Measurements from ENCODE around the gene PIM1. TPM values are rescaled to one million over a fixed set of nuclear protein-coding genes. Genes with fewer than 3 reads are reported as not detected.

Gene PIM1
- total and polyA plus RNA-seq, 9 of the 15 experiments (the other 6 are each of a cell fraction or from before 2014, with no cell fraction given): 19.0 to 789 (median 212) TPM

DNA sequence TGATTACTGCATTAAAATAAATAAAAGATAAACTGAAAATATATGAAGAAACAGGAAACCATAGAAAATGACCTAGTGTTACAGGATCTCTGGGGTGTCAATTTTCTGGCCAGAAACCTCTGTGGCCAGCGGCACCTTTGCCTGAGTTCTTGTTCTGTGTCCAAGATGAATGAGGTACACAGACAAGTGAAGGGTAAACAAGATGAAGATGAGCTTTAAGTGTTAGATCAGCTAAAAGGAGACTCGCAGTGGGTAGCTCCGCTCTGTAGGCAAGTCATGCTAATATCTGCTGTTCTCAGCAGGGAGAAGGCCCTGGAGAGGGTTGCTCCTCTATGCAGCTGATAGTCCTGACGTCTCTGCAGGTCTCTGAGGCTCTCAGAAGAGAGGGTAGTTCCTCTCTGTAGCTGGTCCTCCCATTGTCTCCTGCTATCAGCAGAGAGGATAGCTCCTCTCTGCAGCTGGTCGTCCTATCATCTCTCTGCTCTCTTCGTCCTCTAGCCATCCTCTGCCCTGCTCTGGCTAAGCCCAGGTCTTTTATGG, 51.7 kb downstream of the PIM1 start (continued):
- TF ChIP-seq, protein P1, sequence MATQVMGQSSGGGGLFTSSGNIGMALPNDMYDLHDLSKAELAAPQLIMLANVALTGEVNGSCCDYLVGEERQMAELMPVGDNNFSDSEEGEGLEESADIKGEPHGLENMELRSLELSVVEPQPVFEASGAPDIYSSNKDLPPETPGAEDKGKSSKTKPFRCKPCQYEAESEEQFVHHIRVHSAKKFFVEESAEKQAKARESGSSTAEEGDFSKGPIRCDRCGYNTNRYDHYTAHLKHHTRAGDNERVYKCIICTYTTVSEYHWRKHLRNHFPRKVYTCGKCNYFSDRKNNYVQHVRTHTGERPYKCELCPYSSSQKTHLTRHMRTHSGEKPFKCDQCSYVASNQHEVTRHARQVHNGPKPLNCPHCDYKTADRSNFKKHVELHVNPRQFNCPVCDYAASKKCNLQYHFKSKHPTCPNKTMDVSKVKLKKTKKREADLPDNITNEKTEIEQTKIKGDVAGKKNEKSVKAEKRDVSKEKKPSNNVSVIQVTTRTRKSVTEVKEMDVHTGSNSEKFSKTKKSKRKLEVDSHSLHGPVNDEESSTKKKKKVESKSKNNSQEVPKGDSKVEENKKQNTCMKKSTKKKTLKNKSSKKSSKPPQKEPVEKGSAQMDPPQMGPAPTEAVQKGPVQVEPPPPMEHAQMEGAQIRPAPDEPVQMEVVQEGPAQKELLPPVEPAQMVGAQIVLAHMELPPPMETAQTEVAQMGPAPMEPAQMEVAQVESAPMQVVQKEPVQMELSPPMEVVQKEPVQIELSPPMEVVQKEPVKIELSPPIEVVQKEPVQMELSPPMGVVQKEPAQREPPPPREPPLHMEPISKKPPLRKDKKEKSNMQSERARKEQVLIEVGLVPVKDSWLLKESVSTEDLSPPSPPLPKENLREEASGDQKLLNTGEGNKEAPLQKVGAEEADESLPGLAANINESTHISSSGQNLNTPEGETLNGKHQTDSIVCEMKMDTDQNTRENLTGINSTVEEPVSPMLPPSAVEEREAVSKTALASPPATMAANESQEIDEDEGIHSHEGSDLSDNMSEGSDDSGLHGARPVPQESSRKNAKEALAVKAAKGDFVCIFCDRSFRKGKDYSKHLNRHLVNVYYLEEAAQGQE (IDR thresholded peaks at IDR 0.05; ENCODE audit: borderline replicate concordance): no peak
- TF ChIP-seq, protein P1 (CRISPR knock-in tag; IDR thresholded peaks at IDR 0.05; ENCODE audit: low read depth): 0 out of 2 replicates have a peak, but pooled peaks have one; percentile 29
- no peak for TF ChIP-seq FOXA1 (IDR thresholded peaks at IDR 0.05; ENCODE audit: borderline replicate concordance)
- TF ChIP-seq MAFK (IDR thresholded peaks at IDR 0.05; ENCODE audit: low read length): peak; percentile 12; the same call in 1 of the 2 replicates
- peak; percentile 11; the same call in 1 of the 2 replicates for TF ChIP-seq MECOM (CRISPR knock-in tag; IDR thresholded peaks at IDR 0.05)
- TF ChIP-seq SOX6 (IDR thresholded peaks at IDR 0.05): peak; percentile 24; the same call in 1 of the 2 replicates
- peak; percentile 82 for TF ChIP-seq ZNF12 (CRISPR knock-in tag; IDR thresholded peaks at IDR 0.05)
- TF ChIP-seq ERF (CRISPR knock-in tag; IDR thresholded peaks at IDR 0.05): no peak
- no peak for TF ChIP-seq RAD21 (CRISPR knock-in tag; conservative IDR thresholded peaks at IDR 0.05 in 1 of 2, IDR thresholded peaks at IDR 0.05 in 1 of 2)
- TF ChIP-seq ZNF644 (tag; IDR thresholded peaks at IDR 0.05; ENCODE audit: low read depth): no peak
